Right kidney (tissue), 1 donor: ENCODE data around the gene EML2.
"Not testable (repeated sequence)": the region's sequence is repeated elsewhere in the genome, so short reads cannot be mapped to it uniquely, and the experiment has no call there.

Experiments used
- DNase-seq: peaks from one replicate; pipeline ENCODE4 v3.0.0-alpha.2; 2016

EML2 gene

DNA sequence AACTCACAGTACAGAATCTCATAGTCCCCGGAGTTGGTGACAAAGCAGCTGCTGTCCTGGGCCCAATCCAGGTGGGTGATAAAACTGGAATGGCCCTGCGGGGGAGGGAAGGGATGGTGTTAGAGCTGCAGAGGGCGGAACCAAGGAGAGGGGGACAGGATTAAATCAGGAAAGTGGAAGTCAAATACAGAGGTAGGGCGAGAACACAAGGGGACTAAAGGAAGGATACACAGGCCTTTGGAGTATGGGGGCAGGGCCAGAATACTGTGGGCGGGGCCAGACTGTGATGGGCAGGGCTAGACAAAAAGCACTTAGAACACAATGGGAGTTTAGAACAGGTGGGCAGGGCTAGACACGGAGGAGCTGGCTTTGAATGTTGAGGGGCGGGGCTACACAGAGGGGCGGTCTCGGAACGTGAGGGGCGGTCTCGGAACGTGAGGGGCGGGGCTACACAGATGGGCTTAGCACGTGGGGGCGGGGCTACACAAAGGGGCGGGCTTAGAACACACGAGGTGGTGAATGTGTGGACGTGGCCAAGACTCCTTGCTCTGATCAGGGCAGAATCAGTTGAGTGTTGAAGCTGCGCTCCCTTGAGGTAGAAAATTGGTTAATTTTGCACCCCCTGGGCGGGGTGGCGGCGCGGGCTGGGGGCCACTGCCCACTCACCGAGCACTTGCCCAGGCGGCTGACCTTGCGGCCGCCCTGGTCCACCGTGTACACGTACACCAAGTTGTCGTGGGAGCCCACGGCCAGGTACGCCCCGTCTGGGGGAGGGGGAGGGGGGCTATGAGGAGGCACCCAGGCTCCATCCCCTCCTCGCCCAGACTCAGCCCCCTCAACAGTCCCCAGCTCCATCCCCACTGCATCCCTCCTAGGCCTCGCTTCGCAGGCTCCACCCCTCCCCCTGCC lies 23.1 kb downstream of the EML2 start:
- peak; percentile 82 for DNase-seq

DNA sequence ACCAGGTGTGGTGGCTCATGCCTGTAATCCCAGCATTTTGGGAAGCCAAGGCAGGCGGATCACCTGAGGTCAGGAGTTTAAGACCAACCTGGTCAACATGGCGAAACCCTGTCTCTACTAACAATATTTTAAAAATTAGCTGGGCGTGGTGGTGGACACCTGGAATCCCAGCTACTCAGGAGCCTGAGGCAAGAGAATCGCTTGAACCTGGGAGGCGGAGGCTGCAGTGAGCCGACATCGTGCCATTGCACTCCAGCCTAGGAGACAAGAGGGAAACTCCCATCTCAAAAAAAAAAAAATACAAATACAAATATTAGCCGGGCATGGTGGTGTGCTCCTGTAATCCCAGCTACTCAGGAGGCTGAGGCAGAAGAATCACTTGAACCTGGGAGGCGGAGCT lies 24.1 kb downstream of the EML2 start:
- not testable (repeated sequence) for DNase-seq

DNA sequence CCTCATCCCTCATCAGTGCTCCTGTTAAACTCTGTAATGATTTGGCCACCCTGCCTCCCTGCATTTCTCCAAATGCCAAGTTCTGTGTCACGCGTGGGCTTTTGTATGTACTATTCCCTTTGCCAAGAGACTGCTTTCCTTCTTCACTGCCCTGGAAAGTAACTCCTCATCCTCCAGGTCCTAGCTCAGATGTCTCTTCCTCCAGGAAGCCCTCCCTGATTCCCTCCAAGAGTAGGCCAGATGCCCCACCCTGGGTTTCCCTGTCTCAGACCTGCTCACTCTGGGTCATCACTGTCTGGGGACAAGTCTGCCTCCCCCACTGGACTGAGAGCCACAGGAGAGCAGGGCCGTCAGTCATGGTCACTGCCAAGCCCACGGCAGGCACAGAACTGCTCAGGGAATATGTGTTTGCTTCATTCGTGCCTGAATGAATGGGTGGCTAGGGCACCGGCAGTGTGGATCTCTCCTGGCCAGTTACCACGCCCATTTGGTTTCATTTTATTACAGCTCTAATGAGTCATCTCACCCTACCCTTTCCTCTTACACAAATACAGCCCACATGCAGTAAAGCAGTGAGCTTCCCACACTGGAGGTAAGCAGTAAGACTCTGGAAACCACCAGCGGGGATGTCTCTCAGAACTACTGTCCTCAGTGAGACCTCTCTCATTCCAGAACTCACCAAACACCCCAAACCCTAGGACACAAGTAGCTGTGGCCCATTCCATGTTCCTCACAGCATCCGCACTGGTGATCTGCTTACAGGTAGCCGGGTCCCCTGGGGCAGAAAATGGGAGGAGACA lies 25.1 kb downstream of the EML2 start:
- no peak for DNase-seq

DNA sequence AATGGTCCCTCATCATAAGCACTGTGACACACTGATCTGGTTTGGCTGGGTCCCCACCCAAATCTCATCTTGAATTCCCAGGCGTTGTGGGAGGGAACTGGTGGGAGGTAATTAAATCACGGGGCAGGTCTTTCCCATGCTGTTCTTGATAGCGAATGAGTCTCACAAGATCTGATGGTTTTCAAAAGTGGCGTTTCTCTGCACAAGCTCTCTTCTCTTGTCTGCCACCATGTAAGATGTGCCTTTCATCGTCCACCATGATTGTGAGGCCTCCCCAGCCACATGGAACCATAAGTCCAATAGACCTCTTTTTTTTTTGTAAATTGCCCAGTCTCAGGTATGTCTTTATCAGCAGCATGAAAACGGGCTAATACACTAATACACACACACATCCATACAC lies 30.2 kb downstream of the EML2 start:
- DNase-seq = no peak

GRCh38 chr19:45607071-45608029 lies 31.8 kb downstream of the EML2 start:
- DNase-seq = peak; percentile 81

- DNase-seq = no peak
These were observed 37.4 kb downstream of the EML2 start, which contains the start of gene GPR4 for GRCh38 chr19:45601524-45602374. GPR4 (minus strand) TSS chr19:45602212; CDS start chr19:45591866, 10,346 bp downstream.

- no peak for DNase-seq
These were observed 38.1 kb downstream of the EML2 start for GRCh38 chr19:45601115-45601514.

- DNase-seq = no peak
These were observed 38.8 kb downstream of the EML2 start for GRCh38 chr19:45600340-45600885.

- DNase-seq = no peak
These were observed 39.9 kb downstream of the EML2 start for GRCh38 chr19:45599286-45599685.

DNA sequence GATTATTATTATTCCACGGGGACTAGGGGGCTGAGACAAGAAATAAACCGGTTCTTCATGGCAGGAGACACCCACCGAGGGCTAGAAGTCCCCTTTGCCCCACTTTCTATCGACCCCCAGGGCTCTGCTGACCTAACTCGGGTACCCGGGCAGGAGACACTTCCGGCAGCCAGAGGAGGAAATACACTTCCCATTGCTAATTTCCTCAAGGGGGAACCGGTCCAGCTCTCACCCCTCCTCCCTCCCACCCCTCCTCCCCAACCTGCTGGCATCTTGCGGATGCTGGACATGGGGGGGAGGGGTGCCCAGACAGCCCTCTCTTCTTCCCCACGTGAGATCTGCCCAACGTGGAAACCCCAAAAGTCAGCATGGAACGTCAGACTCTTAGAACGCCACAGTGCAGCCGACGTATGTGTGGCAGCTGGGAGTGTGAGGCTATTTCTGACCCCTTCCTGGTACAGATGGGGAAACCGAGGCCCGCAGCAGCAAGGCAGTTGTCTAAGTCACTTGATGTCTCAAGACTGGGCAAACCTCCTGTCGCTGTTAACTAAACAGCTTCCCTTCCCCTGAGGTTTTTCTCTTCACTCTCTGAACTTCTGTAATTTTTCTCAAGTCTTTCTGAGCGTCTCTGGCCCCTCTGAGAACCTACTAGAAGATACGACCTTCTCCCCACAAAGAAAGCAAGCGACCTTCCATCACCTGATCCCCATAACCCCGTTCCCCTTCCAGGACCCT lies 40.8 kb downstream of the EML2 start:
- DNase-seq = no peak

- DNase-seq = no peak
These were observed 41.6 kb downstream of the EML2 start for GRCh38 chr19:45597425-45598111.

GRCh38 chr19:45595814-45596213 lies 43.4 kb downstream of the EML2 start:
- no peak for DNase-seq

DNA sequence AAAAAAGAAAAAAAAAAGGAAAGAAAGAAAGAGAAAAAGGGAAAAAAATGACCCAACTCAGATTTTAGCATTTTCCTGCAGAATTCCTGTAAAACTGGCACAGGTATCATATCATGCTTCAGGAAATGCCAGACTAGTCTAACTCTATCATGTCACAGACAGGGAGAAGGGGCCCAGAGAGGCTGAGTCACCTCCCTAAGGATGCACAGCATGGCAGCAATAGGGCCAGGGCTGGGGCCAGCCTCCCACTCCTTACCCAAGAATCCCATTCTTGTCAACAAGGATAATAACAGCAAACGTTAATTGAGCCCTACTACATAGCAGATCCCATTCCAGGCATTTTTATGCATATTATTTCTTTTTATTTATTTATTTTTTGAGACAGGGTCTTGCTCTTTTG lies 45.7 kb downstream of the EML2 start:
- no peak for DNase-seq

DNA sequence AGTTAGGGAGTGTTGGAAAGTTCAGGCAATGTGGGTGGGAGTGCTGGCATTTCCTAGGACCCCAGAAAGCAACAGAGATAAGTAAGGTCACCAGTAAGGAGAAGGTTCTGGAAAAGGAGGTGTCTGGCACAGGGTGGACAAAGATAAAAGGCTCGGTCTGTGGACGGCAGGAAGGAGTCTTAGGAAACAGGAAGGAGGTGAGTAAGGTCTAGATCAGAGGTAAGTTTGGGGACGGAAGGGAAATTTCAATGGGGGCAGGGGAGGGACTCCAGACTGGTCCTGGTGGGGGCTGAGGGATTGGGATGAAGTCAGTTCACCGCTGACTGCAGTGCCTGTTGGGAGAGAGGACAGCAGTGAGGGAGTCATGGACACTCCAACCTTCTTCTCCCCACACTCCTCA lies 46.8 kb downstream of the EML2 start:
- no peak for DNase-seq

- DNase-seq = no peak
These were observed 47.6 kb downstream of the EML2 start for GRCh38 chr19:45591638-45592005.

DNA sequence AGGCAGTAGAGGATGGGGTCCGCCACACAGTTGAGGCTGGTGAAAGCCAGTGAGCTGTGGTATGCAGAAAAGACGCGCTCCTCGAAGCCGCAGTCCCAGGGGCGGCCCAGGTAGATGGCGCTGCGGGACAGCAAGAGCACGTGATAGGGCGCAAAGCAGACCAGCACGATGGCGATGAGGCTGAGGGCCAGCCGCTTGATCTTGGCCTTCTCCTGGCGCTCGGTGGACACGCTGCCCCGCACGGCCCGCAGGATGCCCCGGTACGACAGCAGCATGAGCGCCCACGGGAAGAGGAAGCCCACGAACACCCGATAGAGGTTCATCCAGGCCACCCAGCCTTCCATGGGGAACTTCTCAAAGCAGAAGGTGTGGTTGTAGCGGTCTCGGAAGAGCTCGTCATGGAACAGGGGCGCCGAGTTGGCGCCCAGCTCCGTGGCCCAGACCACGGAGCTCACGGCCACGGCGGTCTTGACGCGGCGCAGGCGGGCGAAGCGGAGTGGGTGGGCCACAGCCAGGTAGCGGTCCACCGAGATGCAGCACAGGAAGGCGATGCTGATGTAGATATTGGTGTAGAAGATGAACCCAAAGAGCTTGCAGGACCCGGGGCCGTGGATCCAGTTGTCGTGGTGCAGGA lies 48.1 kb downstream of the EML2 start:
- DNase-seq = peak; percentile 41

DNA sequence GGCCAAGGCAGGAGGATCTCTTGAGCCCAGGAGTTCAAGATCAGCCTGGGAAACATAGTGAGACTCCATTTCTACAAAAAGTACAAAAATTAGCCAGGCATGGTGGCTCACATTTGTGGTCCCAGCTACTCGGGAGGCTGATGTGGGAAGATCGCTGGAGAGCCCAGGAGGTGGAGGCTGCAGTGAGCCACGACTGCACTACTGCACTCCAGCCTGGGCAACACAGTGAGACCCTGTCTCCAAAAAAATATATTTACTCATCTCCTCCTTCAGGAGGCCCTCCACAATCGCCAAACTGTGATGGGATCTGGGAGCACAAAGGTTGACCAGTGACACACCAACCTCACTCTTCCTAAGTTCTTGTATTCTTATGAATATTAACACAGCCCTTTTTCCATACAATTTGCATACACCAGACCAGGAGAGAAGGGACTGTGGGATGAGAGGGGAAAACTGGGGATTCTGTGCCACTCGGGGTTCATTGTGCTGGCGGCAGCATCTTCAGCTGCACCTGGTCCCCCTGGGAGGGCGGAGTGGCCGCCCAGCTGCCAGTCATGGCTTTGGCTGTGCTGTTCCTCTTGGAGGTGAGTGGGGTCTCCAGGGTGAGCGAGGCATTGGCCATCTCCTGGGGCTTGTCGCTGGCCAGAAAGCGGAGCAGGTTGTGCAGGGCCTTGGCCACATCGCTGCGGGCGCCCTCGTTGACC lies 48.7 kb downstream of the EML2 start:
- no peak for DNase-seq

- no peak for DNase-seq
These were observed 49.4 kb downstream of the EML2 start for GRCh38 chr19:45589768-45590167.
